HG03521 (cell line): ENCODE measurements around the gene TESMIN.

Experiments
- ATAC-seq: cut with Tn5 transposase; IDR thresholded peaks from one replicate; pipeline ENCODE4 v1.9.1; 2021; ENCODE audit warnings: mild to moderate bottlenecking, moderate library complexity; ENCODE audit not compliant: unreplicated experiment

TESMIN gene

GRCh38 chr11:68663482-68664010 is 87.8 kb downstream of the TESMIN start:
- ATAC-seq, result no peak

DNA sequence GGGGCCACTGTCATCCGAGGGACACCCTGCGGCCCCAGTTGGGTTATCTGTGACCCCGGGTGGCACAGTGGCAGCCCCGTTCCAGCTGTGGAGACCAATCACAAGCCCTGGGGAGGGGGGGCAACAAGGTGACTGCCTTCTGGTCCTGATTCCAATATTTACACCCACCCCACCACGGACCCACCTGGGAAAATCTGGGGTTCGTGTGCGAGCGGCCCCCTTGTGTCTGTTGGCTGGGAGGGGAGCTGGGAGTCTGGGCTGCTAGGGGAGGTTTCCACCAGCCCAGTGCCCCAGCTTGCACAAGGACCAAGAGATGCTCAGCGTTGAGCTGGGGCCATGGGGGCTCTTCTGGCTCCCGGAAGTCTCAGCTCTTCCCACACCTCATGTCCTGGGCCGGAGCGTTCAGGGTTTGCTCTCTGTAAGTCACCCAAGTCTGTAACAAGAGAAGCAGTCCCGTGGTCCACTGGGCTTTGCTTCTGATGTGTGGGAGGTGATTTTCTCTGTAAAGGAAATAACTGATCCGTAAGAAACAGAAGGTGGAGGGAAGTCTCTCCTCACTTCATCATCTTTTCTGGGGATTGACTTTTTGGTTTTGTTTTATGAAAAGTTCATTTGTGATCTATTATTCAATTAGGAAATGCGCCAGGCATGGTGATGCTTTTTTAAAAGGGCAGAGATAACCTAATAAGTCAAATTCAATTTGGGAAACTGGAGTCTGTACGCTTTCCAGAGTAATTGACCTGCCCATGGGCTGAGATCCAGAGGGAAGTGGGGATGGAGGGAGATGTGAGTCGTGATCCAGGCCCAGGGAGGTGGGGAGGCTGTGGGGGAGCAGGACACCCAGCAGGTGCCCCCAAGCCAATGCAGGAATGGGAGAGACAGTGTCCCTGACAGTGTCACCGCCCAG is 89.4 kb downstream of the TESMIN start:
- no peak for ATAC-seq

DNA sequence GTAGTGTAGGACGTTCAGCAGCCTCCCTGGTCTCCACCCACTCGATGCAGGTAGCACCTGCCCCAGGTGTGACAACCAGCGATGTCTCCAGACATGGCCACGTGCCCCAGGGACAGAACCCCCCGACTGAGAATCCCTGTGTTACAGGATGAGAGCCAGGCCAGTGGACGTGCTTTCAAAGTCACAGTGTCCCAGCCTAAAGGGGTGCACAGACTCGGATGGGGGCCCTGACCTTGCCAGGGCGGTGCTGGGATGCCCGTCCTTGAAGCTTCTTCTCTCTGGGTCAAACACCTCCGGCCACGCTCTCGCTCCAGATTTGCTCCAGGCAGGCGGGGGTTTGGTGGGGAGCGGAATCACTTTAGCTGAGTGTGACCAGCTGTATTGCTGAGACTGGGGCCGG is 90.3 kb downstream of the TESMIN start:
- no peak for ATAC-seq

GRCh38 chr11:68660066-68660810 is 91.1 kb downstream of the TESMIN start:
- no peak for ATAC-seq

- no peak for ATAC-seq
Measured at GRCh38 chr11:68659158-68659921, 92.0 kb downstream of the TESMIN start.

DNA sequence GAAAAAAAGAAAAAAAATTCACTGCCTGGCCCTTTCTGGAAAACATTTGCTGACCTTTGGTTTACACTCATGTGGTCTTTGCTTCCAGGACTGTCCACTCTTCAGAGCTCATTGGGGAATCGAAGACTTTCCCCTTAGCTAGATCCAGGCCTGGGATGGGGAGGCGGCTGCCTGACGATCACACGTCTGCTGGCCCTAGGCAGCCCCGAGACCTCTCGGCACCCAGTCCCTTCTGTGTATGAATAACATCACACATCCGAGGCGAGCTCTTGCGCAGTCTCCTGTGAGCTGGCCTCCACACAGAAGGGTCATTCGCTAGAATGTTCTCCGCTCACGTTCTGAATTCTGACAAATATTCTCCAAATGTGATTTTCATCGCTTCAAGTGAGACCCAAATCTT is 92.7 kb downstream of the TESMIN start:
- ATAC-seq, result no peak

- no peak for ATAC-seq
Measured at GRCh38 chr11:68658097-68658496, 93.2 kb downstream of the TESMIN start.
